Natural killer cell (primary cell): Measurements from ENCODE around the gene FBXO36. TPM values are rescaled to one million over a fixed set of nuclear protein-coding genes. Genes with fewer than 3 reads are reported as not detected.

Experiments
- ATAC-seq, 3 donors: fragments of 150-1000 bp in 2 of 3; fragments of 200-7000 bp in 1 of 3; cut with Tn5 transposase; 1 replicate in 1 of 3; 2 replicates in 2 of 3; pipeline ENCODE4 v1.10.0; 2021; ENCODE audit warnings: mild to moderate bottlenecking in 2 of 3, moderate library complexity in 2 of 3
- DNase-seq, 2 donors: peaks; one replicate each; pipeline versions ENCODE4 v3.0.0 to v3.0.0-alpha.2; 2013 to 2021; ENCODE audit warnings: mixed read lengths in 1 of 2
- H3K27ac ChIP-seq: one replicate; pipeline ENCODE4 v1.5.1; 2013; ENCODE audit warnings: mild to moderate bottlenecking, low read length
- H3K27me3 ChIP-seq: one replicate; pipeline ENCODE4 v1.6.1; 2013; ENCODE audit warnings: low read length; ENCODE audit not compliant: control insufficient read depth, insufficient read depth
- H3K36me3 ChIP-seq: one replicate; pipeline ENCODE4 v1.6.1; 2013; ENCODE audit warnings: low read length; ENCODE audit not compliant: control insufficient read depth, insufficient read depth
- H3K4me1 ChIP-seq: one replicate; pipeline ENCODE4 v1.6.1; 2013; ENCODE audit warnings: low read length; ENCODE audit not compliant: control insufficient read depth, insufficient read depth
- H3K4me3 ChIP-seq: one replicate; pipeline ENCODE4 v1.5.1; 2013; ENCODE audit warnings: low read length
- H3K9me3 ChIP-seq: one replicate; pipeline ENCODE4 v1.6.1; 2013; ENCODE audit warnings: low read length; ENCODE audit not compliant: control insufficient read depth, insufficient read depth
- H3K27ac Mint-ChIP-seq, 2 donors: one replicate each; pipeline ENCODE4 v1.8.0; 2022; ENCODE audit warnings: mild to moderate bottlenecking in 2 of 2, mixed read lengths in 2 of 2, moderate library complexity in 1 of 2
- H3K27me3 Mint-ChIP-seq, 2 donors: one replicate each; pipeline ENCODE4 v1.8.0; 2022; ENCODE audit warnings: low read depth in 2 of 2, mixed read lengths in 2 of 2
- H3K36me3 Mint-ChIP-seq: one replicate; pipeline ENCODE4 v1.8.0; 2022; ENCODE audit warnings: mixed read lengths
- H3K4me1 Mint-ChIP-seq, 2 donors: one replicate each; pipeline ENCODE4 v1.8.0; 2022; ENCODE audit warnings: mixed read lengths in 2 of 2
- H3K4me3 Mint-ChIP-seq: one replicate; pipeline ENCODE4 v1.8.0; 2022; ENCODE audit warnings: mild to moderate bottlenecking, moderate library complexity, mixed read lengths
- H3K9me3 Mint-ChIP-seq, 2 donors: one replicate each; pipeline ENCODE4 v1.8.0; 2022; ENCODE audit warnings: mixed read lengths in 2 of 2
- WGBS: methylation state at CpG from one replicate; pipeline ENCODE4 v1.1.7; 2013; ENCODE audit warnings: missing lambda C conversion rate; ENCODE audit not compliant: insufficient coverage; 5-methylcytosine and 5-hydroxymethylcytosine counted together
- intact Hi-C: fragments of 100-400 bp; cut with micrococcal nuclease; formaldehyde crosslinking; loops from one replicate; pipeline ENCODE4 v1.14.2; 2022
- total RNA-seq, 4 donors: library from RNA; stranded (reverse); fragments of 120-200 nt in 1 of 4; gene quantifications; one replicate each; pipeline versions ENCODE4 v1.2.3 to v1.2.4, GENCODE V29; 2013 to 2022
- TF ChIP-seq, protein P1 (sequence below): fragments of 200-600 bp; IDR thresholded peaks from one replicate; pipeline ENCODE4 v1.8.0; 2022; ENCODE audit warnings: antibody characterized with exemption

The FBXO36 gene
- total RNA-seq, 3 donors from 2014 or later (not counting 1 experiment from before 2014, with no cell fraction given), result 1.2 to 1.8 (median 1.5) TPM

GRCh38 chr2:230011617-230012016 is 89.3 kb downstream of the FBXO36 start:
- no peak overlapping the region for H3K4me3 Mint-ChIP-seq
- DNase-seq, result no peak
- no peaks in the 10 kb centered on the region for H3K36me3 Mint-ChIP-seq
- intact Hi-C loops, result no loop called here
- Histone ChIP-seq H3K4me3 (no peak overlapping the region), H3K36me3 (no peaks in the 10 kb centered on the region), H3K27ac (no peak overlapping the region), H3K4me1 (no peaks in the 10 kb centered on the region), H3K9me3 (no peaks in the 10 kb centered on the region), H3K27me3 (no peaks in the 10 kb centered on the region)
- H3K4me1 Mint-ChIP-seq, result peaks cover 0 to 11% of the 10 kb centered on the region in 2 donors
- WGBS, result 89% methylated on average over 1 of the region's 1 CpG
- H3K27ac Mint-ChIP-seq, result no peak overlapping the region
- no peak for ATAC-seq
- no peaks in the 10 kb centered on the region for H3K9me3 Mint-ChIP-seq
- H3K27me3 Mint-ChIP-seq, result no peaks in the 10 kb centered on the region
- TF ChIP-seq, protein P1, sequence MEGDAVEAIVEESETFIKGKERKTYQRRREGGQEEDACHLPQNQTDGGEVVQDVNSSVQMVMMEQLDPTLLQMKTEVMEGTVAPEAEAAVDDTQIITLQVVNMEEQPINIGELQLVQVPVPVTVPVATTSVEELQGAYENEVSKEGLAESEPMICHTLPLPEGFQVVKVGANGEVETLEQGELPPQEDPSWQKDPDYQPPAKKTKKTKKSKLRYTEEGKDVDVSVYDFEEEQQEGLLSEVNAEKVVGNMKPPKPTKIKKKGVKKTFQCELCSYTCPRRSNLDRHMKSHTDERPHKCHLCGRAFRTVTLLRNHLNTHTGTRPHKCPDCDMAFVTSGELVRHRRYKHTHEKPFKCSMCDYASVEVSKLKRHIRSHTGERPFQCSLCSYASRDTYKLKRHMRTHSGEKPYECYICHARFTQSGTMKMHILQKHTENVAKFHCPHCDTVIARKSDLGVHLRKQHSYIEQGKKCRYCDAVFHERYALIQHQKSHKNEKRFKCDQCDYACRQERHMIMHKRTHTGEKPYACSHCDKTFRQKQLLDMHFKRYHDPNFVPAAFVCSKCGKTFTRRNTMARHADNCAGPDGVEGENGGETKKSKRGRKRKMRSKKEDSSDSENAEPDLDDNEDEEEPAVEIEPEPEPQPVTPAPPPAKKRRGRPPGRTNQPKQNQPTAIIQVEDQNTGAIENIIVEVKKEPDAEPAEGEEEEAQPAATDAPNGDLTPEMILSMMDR, result no peak

DNA sequence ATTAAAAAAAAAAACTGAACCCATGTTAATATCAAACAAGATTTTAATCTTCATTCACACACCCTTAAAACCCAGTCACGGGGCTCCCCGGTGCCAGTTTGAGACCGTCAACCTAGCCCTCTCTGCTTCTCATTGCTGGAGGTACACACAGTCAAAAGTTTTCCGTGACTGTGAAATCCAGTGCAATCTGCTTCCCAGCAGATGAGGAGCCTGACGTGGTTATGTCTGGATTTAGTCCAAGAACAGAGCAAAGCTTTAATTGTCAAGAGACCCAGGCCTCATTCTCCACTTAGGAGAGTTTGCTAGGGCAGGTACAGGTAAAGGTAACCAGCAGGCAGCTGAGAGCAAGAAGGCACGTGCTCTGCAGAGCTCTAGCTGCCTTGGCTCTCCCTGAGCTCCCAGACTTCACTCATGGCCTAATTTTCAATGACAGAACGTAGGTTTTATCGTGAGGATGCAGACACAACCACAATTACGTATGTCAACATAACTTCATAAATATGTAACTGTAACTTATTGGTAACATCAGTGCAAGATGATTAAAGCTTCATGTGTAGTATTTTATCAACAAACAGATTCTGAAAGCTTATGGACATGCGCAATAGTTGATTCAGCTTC is 90.1 kb downstream of the FBXO36 start:
- DNase-seq (no peak), ATAC-seq (no peak)
- H3K27me3 Mint-ChIP-seq, result no peaks in the 10 kb centered on the region
- TF ChIP-seq, protein P1, result no peak
- H3K4me3 Mint-ChIP-seq, result no peak overlapping the region
- no peaks in the 10 kb centered on the region for H3K36me3 ChIP-seq
- no peaks in the 10 kb centered on the region for H3K9me3 Mint-ChIP-seq
- intact Hi-C loops, result no loop called here
- no peak overlapping the region for H3K27ac Mint-ChIP-seq
- H3K4me1 ChIP-seq, result no peaks in the 10 kb centered on the region
- peaks cover 0 to 11% of the 10 kb centered on the region in 2 donors for H3K4me1 Mint-ChIP-seq
- H3K27me3 ChIP-seq, result no peaks in the 10 kb centered on the region
- 94% methylated on average over 7 of the region's 10 CpGs for WGBS
- no peak overlapping the region for H3K27ac ChIP-seq
- no peak overlapping the region for H3K4me3 ChIP-seq
- H3K9me3 ChIP-seq, result no peaks in the 10 kb centered on the region
- no peaks in the 10 kb centered on the region for H3K36me3 Mint-ChIP-seq

DNA sequence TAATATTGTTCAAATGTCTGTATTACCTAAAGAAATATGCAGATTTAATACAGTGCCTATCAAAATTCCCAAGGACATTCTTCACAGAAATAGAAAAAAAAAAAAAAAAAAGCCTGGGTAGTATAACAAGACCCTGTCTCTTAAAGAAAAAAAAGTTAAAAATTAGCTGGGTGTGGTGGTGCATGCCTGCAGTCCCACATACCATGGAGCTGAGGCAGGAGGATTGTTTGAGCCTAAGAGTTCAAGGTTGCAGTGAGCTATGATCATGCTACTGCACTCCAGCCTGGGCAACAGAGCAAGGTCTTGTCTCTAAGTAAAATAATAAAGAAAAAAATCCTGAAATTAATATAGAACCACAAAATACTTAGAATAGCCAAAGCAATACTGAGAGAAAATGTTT is 94.5 kb downstream of the FBXO36 start:
- Mint-ChIP-seq H3K36me3 (no peaks in the 10 kb centered on the region), H3K9me3 (no peaks in the 10 kb centered on the region), H3K27me3 (peaks cover 0 to 3% of the 10 kb centered on the region in 2 donors), H3K4me1 (no peaks in the 10 kb centered on the region), H3K27ac (no peak overlapping the region), H3K4me3 (no peak overlapping the region)
- no peaks in the 10 kb centered on the region for H3K36me3 ChIP-seq
- TF ChIP-seq, protein P1, result no peak
- ATAC-seq (no peak), DNase-seq (no peak)
- H3K9me3 ChIP-seq, result no peaks in the 10 kb centered on the region
- no peaks in the 10 kb centered on the region for H3K27me3 ChIP-seq
- H3K27ac ChIP-seq, result no peak overlapping the region
- intact Hi-C loops, result no loop called here
- H3K4me3 ChIP-seq, result no peak overlapping the region
- no peaks in the 10 kb centered on the region for H3K4me1 ChIP-seq

- H3K9me3 Mint-ChIP-seq, result no peaks in the 10 kb centered on the region
- H3K4me3 Mint-ChIP-seq, result no peak overlapping the region
- Histone ChIP-seq H3K27me3 (no peaks in the 10 kb centered on the region), H3K4me3 (no peak overlapping the region), H3K9me3 (no peaks in the 10 kb centered on the region), H3K27ac (no peak overlapping the region), H3K4me1 (no peaks in the 10 kb centered on the region), H3K36me3 (no peaks in the 10 kb centered on the region)
- no peaks in the 10 kb centered on the region for H3K36me3 Mint-ChIP-seq
- ATAC-seq, result no peak
- no peaks in the 10 kb centered on the region for H3K4me1 Mint-ChIP-seq
- H3K27me3 Mint-ChIP-seq, result peaks cover 0 to 3% of the 10 kb centered on the region in 2 donors
- H3K27ac Mint-ChIP-seq, result no peak overlapping the region
- intact Hi-C loops, result no loop called here
- 94% methylated on average over 2 of the region's 4 CpGs for WGBS
- TF ChIP-seq, protein P1, result no peak
- no peak for DNase-seq
These were observed 95.8 kb downstream of the FBXO36 start for GRCh38 chr2:230018153-230018552.
